IPS-15b (cell line): ENCODE results near the gene TEX29.

ENCODE experiments used
- H3K27me3 ChIP-seq: one replicate; pipeline ENCODE4 v1.6.1; 2013; ENCODE audit warnings: low read length; ENCODE audit not compliant: control insufficient read depth, insufficient read depth
- H3K36me3 ChIP-seq: one replicate; pipeline ENCODE4 v1.6.1; 2013; ENCODE audit warnings: low read length; ENCODE audit not compliant: control insufficient read depth, insufficient read depth
- H3K4me1 ChIP-seq: one replicate; pipeline ENCODE4 v1.6.1; 2013; ENCODE audit warnings: mild to moderate bottlenecking, low read length; ENCODE audit not compliant: control insufficient read depth, insufficient read depth
- H3K4me3 ChIP-seq: one replicate; pipeline ENCODE4 v1.5.1; 2013; ENCODE audit warnings: low read depth, low read length
- H3K9ac ChIP-seq: one replicate; pipeline ENCODE4 v1.6.1; 2013; ENCODE audit warnings: low read depth, mild to moderate bottlenecking, low read length
- H3K9me3 ChIP-seq: one replicate; pipeline ENCODE4 v1.6.1; 2013; ENCODE audit warnings: mild to moderate bottlenecking, low read length; ENCODE audit not compliant: control insufficient read depth, insufficient read depth

TEX29 gene

DNA sequence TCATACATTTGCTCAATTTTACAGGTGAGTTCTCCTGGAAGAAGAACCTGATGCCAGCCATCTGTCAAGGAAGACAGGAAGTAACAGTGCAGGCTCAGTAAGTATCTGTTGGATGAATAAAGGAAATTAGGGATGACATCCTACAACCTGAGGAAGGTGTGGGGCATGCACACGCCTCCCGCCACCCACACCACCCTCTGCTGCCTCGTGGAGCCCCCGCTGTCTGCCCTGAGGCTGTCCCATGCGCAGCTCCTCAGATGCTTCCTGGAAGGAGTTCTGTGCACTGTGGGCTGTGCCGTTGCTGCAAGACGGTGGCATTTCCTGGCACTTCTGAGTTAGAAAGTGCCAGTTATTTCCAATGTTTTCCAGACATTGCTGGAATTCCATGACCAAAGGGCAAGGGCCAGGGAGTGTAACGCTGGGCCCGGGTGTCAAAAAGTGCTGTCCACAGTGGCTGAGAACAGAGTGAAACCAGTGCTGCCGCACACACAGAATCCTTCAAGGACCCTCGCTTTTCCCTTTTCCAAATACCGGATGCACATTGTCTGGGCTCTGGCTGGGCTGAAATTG lies 4.2 kb upstream of the TEX29 start:
- no peaks in the 10 kb centered on the region for H3K9me3 ChIP-seq
- no peaks in the 10 kb centered on the region for H3K4me1 ChIP-seq
- H3K9ac ChIP-seq = no peak overlapping the region
- H3K36me3 ChIP-seq = peaks cover 7% of the 10 kb centered on the region
- no peaks in the 10 kb centered on the region for H3K27me3 ChIP-seq
- H3K4me3 ChIP-seq = no peak overlapping the region

DNA sequence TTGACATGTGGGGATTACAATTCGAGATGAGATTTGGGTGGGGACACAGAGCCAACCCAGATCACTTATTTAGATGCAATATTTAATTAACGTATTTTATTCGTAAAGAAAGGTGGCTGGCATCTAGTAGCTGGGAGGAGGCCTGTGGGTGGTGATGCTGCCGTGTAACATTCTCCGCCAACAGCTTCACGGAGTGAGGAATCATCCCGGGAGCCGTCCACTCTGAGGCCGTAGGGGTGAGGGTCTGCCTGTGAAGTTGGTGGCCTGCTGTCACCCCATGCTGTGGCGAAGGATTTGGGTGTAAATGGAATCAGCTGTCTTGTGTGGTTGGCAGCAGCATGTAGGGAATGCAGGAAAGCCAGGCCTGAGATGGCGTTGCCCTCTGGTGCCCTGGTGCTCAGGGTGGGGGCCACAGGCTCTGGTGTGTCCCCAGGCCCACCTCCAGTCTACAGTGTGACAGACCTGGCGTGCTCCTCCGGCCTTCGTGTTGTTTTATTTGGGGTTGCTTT lies 3.3 kb upstream of the TEX29 start:
- Histone ChIP-seq H3K9ac (no peak overlapping the region), H3K27me3 (no peaks in the 10 kb centered on the region), H3K36me3 (peaks cover 7% of the 10 kb centered on the region)

DNA sequence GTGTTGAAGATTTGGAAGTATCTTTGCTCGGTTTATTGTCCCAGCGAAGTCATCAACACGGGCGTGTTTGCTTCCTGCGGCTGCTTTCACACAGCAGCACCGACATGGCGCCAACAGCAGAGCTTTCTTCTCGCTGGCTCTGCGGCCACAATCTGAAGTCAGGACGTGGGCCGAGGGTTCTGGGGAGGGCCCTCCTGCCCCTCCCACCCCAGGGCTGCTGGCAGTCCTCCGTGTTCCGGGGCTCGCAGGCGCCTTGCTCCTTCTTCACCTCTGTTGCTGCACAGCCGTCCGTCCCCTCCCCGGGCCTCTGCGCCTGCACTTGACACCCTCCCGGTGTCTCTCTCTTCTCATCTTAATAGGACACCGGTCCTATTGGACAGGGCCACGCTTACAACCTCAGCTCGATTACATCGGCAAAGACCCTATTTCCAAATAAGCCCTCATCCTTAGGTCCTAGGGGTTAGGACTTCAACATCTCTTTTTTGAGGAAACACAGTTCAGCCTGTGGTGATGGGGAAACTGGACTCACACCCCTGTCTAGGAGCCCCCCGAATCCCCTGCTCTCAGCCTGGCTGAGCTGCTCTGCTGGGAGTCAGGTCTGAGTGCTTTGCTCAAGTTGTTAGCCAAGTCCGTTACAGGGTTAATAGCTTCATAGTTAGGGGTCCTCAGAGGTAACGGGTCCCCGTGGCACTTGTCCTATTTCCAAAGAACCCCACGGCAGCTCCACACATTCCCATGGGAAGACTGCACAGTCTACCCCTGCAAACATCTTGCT lies 2.7 kb upstream of the TEX29 start:
- H3K9ac ChIP-seq = no peak overlapping the region
- no peak overlapping the region for H3K4me3 ChIP-seq
- no peaks in the 10 kb centered on the region for H3K27me3 ChIP-seq
- no peaks in the 10 kb centered on the region for H3K4me1 ChIP-seq
- no peaks in the 10 kb centered on the region for H3K9me3 ChIP-seq
- peaks cover 7% of the 10 kb centered on the region for H3K36me3 ChIP-seq

More for the DNA sequence above, 3.3 kb upstream of the TEX29 start:
- no peak overlapping the region for H3K4me3 ChIP-seq
- no peaks in the 10 kb centered on the region for H3K4me1 ChIP-seq
- no peaks in the 10 kb centered on the region for H3K9me3 ChIP-seq

DNA sequence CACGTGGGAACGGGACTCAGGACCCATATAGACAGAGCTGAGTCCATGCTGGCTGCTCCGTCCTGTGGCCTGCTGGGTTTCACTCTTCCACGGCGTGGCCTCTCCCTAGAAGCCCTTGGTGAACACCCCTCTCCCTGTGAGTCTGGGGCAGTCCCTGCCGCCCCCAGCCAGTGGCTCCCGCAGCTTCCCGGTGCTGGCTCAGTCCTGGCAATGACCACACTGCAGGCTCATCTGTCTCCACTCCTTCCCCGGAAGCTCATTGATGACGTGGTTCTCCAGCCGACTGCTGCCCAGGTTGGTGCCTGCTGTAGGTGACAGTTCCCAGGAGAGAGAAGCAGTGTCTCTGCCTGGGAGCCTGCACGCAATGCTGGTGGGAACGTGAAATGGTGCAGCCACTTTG lies 2.1 kb upstream of the TEX29 start:
- H3K9me3 ChIP-seq = no peaks in the 10 kb centered on the region
- no peaks in the 10 kb centered on the region for H3K4me1 ChIP-seq
- H3K4me3 ChIP-seq = no peak overlapping the region
- H3K36me3 ChIP-seq = peaks cover 7% of the 10 kb centered on the region
- H3K9ac ChIP-seq = no peak overlapping the region
- no peaks in the 10 kb centered on the region for H3K27me3 ChIP-seq

DNA sequence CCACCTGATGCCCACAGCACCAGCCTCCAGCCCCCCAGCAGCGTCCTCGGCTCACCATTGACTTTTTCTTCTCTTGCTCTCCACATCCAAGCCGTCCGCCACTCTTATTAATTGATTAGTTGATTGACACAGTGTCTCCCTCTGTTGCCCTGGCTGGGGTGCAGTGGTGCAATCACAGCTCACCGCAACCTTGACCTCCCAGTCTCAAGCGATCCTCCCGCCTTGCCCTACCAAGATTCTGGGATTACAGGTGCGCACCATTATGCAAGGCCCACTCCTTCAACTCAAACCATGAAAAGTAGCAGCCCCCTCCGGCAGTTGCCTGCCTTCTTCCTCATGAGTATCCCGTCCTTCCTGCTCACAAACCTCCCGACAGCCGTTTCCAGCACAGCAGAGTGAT lies 921 bp upstream of the TEX29 start:
- H3K9me3 ChIP-seq = no peaks in the 10 kb centered on the region
- peaks cover 7% of the 10 kb centered on the region for H3K36me3 ChIP-seq
- H3K4me1 ChIP-seq = no peaks in the 10 kb centered on the region
- H3K27me3 ChIP-seq = no peaks in the 10 kb centered on the region
- no peak overlapping the region for H3K9ac ChIP-seq
- no peak overlapping the region for H3K4me3 ChIP-seq

DNA sequence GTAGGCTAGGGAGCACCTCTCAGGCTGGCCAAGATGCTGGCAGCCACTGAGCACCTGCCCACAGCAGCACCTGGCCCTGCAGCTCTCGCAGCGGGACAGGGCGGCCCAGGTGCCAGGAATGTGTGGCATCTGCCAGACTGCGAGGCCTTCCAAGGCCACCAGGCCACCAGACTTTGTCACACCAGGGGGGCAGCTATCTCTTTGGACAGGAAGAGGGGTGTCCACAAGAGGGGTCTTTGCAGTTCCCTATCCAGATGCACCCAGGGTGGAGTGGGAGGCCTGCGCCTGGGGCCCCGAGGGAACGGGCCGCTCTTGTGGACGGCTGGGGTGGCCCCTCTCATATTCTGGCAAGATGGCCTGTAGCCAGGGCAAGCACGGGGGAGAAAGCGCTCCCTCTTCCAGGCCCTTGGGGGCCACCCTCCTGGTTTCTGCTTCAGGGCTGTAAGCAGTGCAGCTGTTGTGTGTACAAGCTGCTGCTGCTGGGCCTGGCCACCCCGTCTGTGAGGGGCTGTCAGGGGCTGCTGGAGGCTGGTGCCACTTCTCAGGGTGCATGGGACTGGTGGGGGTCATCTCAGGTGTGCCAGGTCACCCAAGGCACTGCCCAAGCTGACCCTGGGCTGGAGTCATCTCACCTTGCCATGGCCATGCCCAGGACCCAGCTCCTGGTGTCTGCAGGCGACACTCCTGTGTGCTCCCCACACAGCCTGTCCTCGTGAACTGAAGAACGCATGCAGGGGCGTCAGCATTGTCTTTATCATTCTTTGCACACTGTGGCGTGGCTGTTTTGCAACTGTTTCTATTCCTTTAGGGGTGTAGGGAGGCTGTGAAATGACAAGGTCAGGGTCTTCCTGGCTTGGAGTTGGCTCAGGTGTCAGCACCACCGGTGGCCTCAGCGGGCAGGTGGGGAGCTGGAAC lies 1.8 kb downstream of the TEX29 start:
- no peak overlapping the region for H3K9ac ChIP-seq
- H3K36me3 ChIP-seq = no peaks in the 10 kb centered on the region
- H3K4me3 ChIP-seq = no peak overlapping the region
- H3K9me3 ChIP-seq = no peaks in the 10 kb centered on the region
- no peaks in the 10 kb centered on the region for H3K27me3 ChIP-seq
- no peaks in the 10 kb centered on the region for H3K4me1 ChIP-seq

DNA sequence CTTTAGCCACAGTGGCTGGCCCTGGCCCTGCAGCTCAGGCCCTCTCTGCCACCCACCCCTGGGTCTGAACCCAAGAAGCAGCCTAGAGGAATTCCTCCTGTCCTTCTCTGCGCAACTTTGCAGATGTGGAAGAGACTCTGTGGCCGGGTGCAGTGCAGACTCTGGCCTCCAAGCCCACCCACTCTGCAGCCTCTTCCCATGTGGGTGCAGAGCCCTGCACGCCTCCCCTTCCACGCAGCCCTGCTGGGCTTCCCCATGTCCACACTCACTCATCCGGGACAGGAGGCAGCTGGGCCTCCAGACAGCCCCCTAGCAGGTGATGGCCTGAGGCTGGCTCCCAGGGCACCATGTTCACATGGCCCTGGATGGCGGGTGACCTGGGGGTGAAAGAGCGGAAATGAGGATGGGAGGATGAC lies 2.5 kb downstream of the TEX29 start:
- Histone ChIP-seq H3K9ac (no peak overlapping the region), H3K27me3 (no peaks in the 10 kb centered on the region), H3K9me3 (no peaks in the 10 kb centered on the region)

DNA sequence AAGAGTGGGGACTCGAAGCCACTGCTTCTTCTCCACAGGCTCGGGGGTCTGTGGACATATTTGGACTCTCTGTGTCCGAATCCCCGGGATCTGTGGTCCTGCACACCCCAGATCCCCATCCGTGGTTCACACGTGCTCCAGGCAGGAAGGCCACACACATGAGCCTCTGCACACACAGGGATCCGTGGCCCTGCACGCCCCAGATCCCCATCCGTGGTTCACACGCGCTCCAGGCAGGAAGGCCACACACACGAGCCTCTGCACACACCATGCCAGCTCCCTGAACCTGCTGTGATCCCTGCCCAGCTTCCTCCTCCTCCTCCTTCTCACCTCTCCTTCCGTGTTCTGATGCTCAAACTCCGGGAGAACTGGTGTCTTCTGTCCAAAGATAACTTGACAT lies 3.1 kb downstream of the TEX29 start:
- Histone ChIP-seq H3K9ac (no peak overlapping the region), H3K4me3 (no peak overlapping the region), H3K9me3 (no peaks in the 10 kb centered on the region), H3K4me1 (no peaks in the 10 kb centered on the region), H3K27me3 (no peaks in the 10 kb centered on the region), H3K36me3 (no peaks in the 10 kb centered on the region)

More for the DNA sequence above, 2.5 kb downstream of the TEX29 start:
- Histone ChIP-seq H3K4me3 (no peak overlapping the region), H3K4me1 (no peaks in the 10 kb centered on the region), H3K36me3 (no peaks in the 10 kb centered on the region)

DNA sequence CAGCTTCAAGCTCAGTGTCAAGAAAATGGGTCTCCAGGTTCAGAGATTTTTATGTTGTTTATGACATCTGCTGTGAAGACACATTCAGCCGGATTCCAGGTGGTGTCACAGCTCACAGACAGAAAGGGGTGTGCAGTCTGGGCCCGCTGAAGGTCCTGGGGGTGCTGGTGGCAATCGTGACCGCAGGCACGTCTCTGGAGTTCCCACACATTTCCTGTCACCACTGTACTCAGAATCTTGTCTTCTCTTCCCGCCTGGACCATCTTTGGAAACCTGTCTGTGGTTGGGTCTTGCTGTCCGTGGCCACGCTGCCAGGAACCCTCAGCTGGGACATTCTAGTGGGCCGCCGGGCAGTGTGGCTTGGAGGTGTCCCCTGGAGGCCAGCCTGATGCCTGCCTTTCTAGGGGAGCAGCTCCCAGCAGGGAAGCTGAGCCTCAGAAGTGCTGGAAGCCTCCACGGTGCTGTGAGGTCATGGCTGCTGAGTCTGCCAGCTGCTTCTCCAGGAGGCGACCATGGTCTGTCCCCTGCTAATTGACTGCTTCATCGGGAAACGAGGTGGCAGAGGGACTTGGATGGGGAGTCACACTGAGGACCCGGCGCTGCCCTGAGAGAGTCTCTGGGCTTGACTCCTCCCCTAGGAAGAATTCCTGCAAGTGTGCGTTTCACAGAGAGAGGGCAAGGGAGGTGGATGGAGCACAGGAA lies 3.7 kb downstream of the TEX29 start:
- Histone ChIP-seq H3K9me3 (no peaks in the 10 kb centered on the region), H3K27me3 (no peaks in the 10 kb centered on the region), H3K9ac (no peak overlapping the region), H3K36me3 (no peaks in the 10 kb centered on the region), H3K4me3 (no peak overlapping the region), H3K4me1 (no peaks in the 10 kb centered on the region)

DNA sequence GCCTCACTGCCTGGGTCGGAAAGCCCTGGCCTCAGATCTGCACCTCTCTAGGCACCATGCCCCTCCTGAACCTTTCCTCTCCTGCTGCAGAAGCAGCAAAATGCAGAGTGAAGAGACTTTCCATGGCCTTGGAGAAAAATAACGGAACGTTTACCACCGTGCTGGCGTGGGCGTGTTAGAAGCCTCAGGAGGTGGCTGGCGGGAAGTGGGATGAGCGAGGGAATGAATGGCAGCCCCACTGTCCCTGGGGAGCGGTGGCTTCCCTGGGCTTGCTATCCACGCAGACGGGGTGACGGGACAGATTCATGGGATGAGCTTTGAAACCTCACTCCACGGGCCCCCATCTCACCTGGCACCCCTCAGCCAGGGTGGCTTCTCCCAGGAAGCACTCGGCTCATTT lies 4.3 kb downstream of the TEX29 start:
- Histone ChIP-seq H3K9me3 (no peaks in the 10 kb centered on the region), H3K27me3 (no peaks in the 10 kb centered on the region), H3K36me3 (no peaks in the 10 kb centered on the region), H3K4me3 (no peak overlapping the region), H3K4me1 (no peaks in the 10 kb centered on the region), H3K9ac (no peak overlapping the region)

DNA sequence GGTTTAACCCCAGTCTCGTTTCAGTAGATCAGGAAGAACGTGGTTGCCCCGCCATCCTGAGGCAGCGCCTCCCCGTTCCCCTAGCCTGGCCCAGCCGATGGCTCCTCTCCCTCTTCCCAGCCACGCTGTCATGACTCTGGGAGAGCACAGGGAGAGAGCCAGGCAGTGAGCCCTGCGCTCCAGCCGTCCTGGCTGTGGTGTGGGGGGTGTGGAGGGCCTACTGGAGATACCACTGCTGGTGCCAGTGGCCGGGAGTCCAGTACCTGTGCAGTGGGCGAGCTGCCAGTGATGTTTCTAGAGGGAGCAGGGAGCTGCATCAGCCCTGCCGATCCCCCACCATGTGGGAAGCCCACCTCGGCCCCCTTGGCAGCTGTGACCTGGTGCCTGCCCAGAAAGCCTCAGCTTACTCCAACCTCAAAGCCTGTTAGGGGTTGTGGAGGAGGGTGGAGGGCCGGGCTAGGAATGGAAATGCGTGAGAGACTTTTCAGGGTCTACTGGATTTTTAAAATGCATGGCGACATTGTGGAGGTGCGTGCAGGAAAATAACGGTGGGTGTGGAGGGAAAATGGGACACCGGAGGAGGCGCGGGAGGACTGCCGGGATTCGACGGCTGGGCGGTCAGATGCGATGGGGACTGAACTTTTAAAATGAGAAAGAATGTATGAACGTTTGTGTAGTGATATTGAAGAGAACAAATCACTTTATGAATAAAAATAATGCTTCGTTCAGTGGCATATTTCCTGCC lies 4.9 kb downstream of the TEX29 start:
- no peaks in the 10 kb centered on the region for H3K9me3 ChIP-seq
- no peaks in the 10 kb centered on the region for H3K36me3 ChIP-seq
- no peak overlapping the region for H3K4me3 ChIP-seq
- H3K4me1 ChIP-seq = no peaks in the 10 kb centered on the region
- H3K9ac ChIP-seq = no peak overlapping the region
- no peaks in the 10 kb centered on the region for H3K27me3 ChIP-seq
